Esophagus muscularis mucosa (tissue), 4 donors: ENCODE measurements around the gene OR2T12. TPM values are rescaled to one million over a fixed set of nuclear protein-coding genes. Genes with fewer than 3 reads are reported as not detected.

ENCODE experiments used
- DNase-seq: peaks from one replicate; pipeline ENCODE4 v3.0.0-alpha.2; 2017; ENCODE audit errors: extremely low spot score
- H3K27ac ChIP-seq, 4 donors: fragments of 200-600 bp; sonication (generic); replicated peaks in 1 of 4; 1 replicate in 3 of 4; 2 replicates in 1 of 4; pipeline ENCODE4 v1.5.1; 2016 to 2019; ENCODE audit warnings: mild to moderate bottlenecking in 1 of 4
- H3K27me3 ChIP-seq, 4 donors: fragments of 200-600 bp; sonication (generic); one replicate each; pipeline versions ENCODE4 v1.5.1 to v1.6.0; 2016 to 2019
- H3K36me3 ChIP-seq, 4 donors: fragments of 200-600 bp; sonication (generic); one replicate each; pipeline ENCODE4 v1.5.1; 2016 to 2019
- H3K4me1 ChIP-seq, 4 donors: fragments of 200-600 bp; sonication (generic); one replicate each; pipeline ENCODE4 v1.5.1; 2016 to 2019
- H3K4me3 ChIP-seq, 4 donors: fragments of 200-600 bp; sonication (generic); 1 replicate in 2 of 4; 2 replicates in 2 of 4; pipeline ENCODE4 v1.5.1; 2016 to 2019; ENCODE audit warnings: mild to moderate bottlenecking in 4 of 4, moderate library complexity in 1 of 4
- H3K9me3 ChIP-seq, 4 donors: fragments of 200-600 bp; sonication (generic); 1 replicate in 3 of 4; 2 replicates in 1 of 4; pipeline ENCODE4 v1.5.1; 2016 to 2019
- CTCF ChIP-seq, 3 experiments: fragments of 200-600 bp in 2 of 3; fragments of 450-650 bp in 1 of 3; sonication (generic) in 2 of 3; IDR thresholded peaks; one replicate each; pipeline ENCODE4 v1.5.1; 2017 to 2019; ENCODE audit warnings: antibody characterized with exemption in 3 of 3, mild to moderate bottlenecking in 2 of 3, moderate library complexity in 1 of 3
- EP300 ChIP-seq: sonication (generic); formaldehyde crosslinking; IDR thresholded peaks from one replicate; pipeline ENCODE4 v1.6.1; 2017; ENCODE audit warnings: antibody characterized with exemption
- POLR2A ChIP-seq: fragments of 450-650 bp; IDR thresholded peaks from one replicate; pipeline ENCODE4 v1.6.1; 2017; ENCODE audit warnings: antibody characterized with exemption, moderate library complexity, mild to moderate bottlenecking, low read depth
- POLR2AphosphoS5 ChIP-seq, 2 donors: sonication (generic); formaldehyde crosslinking; IDR thresholded peaks; one replicate each; pipeline ENCODE4 v1.6.1; 2017; ENCODE audit warnings: antibody characterized with exemption in 2 of 2
- WGBS: methylation state at CpG from one replicate; pipeline ENCODE4 v1.1.5; 2018; 5-methylcytosine and 5-hydroxymethylcytosine counted together
- intact Hi-C: fragments of 100-400 bp; cut with DNase I; formaldehyde crosslinking; loops from one replicate; pipeline ENCODE4 v1.15.1; 2023
- total RNA-seq, 4 donors: library from RNA; depleted of rRNA; stranded (reverse); fragments of >200 nt; gene quantifications; one replicate each; pipeline versions ENCODE4 v1.1.0 to v1.2.1, GENCODE V29; 2016

OR2T12 gene
- total RNA-seq, 4 donors from 2014 or later = not detected

- 11% methylated on average over 14 of the region's 14 CpGs for WGBS
- Histone ChIP-seq H3K4me1 (no peaks in the 10 kb centered on the region), H3K9me3 (no peaks in the 10 kb centered on the region), H3K27me3 (no peaks in the 10 kb centered on the region), H3K27ac (no peak overlapping the region), H3K4me3 (no peak overlapping the region), H3K36me3 (no peaks in the 10 kb centered on the region)
- intact Hi-C loops = no loop called here
- no peak for TF ChIP-seq POLR2AphosphoS5 (IDR thresholded peaks at IDR 0.05)
- TF ChIP-seq EP300 = no peak
- TF ChIP-seq CTCF (IDR thresholded peaks at IDR 0.05) = peak in 2 of 3 experiments; percentile 23 to 47
- TF ChIP-seq POLR2A = no peak
- no peak for DNase-seq
Measured at GRCh38 chr1:248243204-248243603, 60.0 kb downstream of the OR2T12 start.

Other genes starting within 250 kb of the OR2T12 start
- not detected for gene OR2L13, start 208.2 kb downstream of the OR2T12 start, total RNA-seq
- gene OR2M5, start 158.3 kb downstream of the OR2T12 start, total RNA-seq = not detected
- gene OR2M2, start 128.6 kb downstream of the OR2T12 start, total RNA-seq = not detected
- gene OR2M3, start 106.2 kb downstream of the OR2T12 start, total RNA-seq = not detected
- not detected for gene OR2M4, start 72.0 kb downstream of the OR2T12 start, total RNA-seq
- gene OR2T33, start 25.4 kb downstream of the OR2T12 start, total RNA-seq = not detected
- gene OR2M7, start 21.1 kb upstream of the OR2T12 start, total RNA-seq = not detected
- not detected for gene OR14C36, start 45.4 kb upstream of the OR2T12 start, total RNA-seq
- gene OR2T4, start 58.2 kb upstream of the OR2T12 start, total RNA-seq = not detected
- gene OR2T6, start 72.3 kb upstream of the OR2T12 start, total RNA-seq = not detected
- gene OR2T1, start 99.6 kb upstream of the OR2T12 start, total RNA-seq = not detected
- gene OR2T2, start 142.2 kb upstream of the OR2T12 start, total RNA-seq = not detected
- not detected for gene OR2T3, start 169.9 kb upstream of the OR2T12 start, total RNA-seq
- gene OR2T5, start 185.2 kb upstream of the OR2T12 start, total RNA-seq = not detected
- not detected for gene OR2G6, start 204.6 kb upstream of the OR2T12 start, total RNA-seq